Esophagus muscularis mucosa (tissue), 4 donors: ENCODE results near the gene MRPS31. TPM values are rescaled to one million over a fixed set of nuclear protein-coding genes. Genes with fewer than 3 reads are reported as not detected.

ENCODE experiments used
- DNase-seq: peaks from one replicate; pipeline ENCODE4 v3.0.0-alpha.2; 2017; ENCODE audit errors: extremely low spot score
- H3K27ac ChIP-seq, 4 donors: fragments of 200-600 bp; sonication (generic); replicated peaks in 1 of 4; 1 replicate in 3 of 4; 2 replicates in 1 of 4; pipeline ENCODE4 v1.5.1; 2016 to 2019; ENCODE audit warnings: mild to moderate bottlenecking in 1 of 4
- H3K27me3 ChIP-seq, 4 donors: fragments of 200-600 bp; sonication (generic); one replicate each; pipeline versions ENCODE4 v1.5.1 to v1.6.0; 2016 to 2019
- H3K36me3 ChIP-seq, 4 donors: fragments of 200-600 bp; sonication (generic); one replicate each; pipeline ENCODE4 v1.5.1; 2016 to 2019
- H3K4me1 ChIP-seq, 4 donors: fragments of 200-600 bp; sonication (generic); one replicate each; pipeline ENCODE4 v1.5.1; 2016 to 2019
- H3K4me3 ChIP-seq, 4 donors: fragments of 200-600 bp; sonication (generic); 1 replicate in 2 of 4; 2 replicates in 2 of 4; pipeline ENCODE4 v1.5.1; 2016 to 2019; ENCODE audit warnings: mild to moderate bottlenecking in 4 of 4, moderate library complexity in 1 of 4
- H3K9me3 ChIP-seq, 4 donors: fragments of 200-600 bp; sonication (generic); 1 replicate in 3 of 4; 2 replicates in 1 of 4; pipeline ENCODE4 v1.5.1; 2016 to 2019
- CTCF ChIP-seq, 3 experiments: fragments of 200-600 bp in 2 of 3; fragments of 450-650 bp in 1 of 3; sonication (generic) in 2 of 3; IDR thresholded peaks; one replicate each; pipeline ENCODE4 v1.5.1; 2017 to 2019; ENCODE audit warnings: antibody characterized with exemption in 3 of 3, mild to moderate bottlenecking in 2 of 3, moderate library complexity in 1 of 3
- EP300 ChIP-seq: sonication (generic); formaldehyde crosslinking; IDR thresholded peaks from one replicate; pipeline ENCODE4 v1.6.1; 2017; ENCODE audit warnings: antibody characterized with exemption
- POLR2A ChIP-seq: fragments of 450-650 bp; IDR thresholded peaks from one replicate; pipeline ENCODE4 v1.6.1; 2017; ENCODE audit warnings: antibody characterized with exemption, moderate library complexity, mild to moderate bottlenecking, low read depth
- POLR2AphosphoS5 ChIP-seq, 2 donors: sonication (generic); formaldehyde crosslinking; IDR thresholded peaks; one replicate each; pipeline ENCODE4 v1.6.1; 2017; ENCODE audit warnings: antibody characterized with exemption in 2 of 2
- WGBS: methylation state at CpG from one replicate; pipeline ENCODE4 v1.1.5; 2018; 5-methylcytosine and 5-hydroxymethylcytosine counted together
- intact Hi-C: fragments of 100-400 bp; cut with DNase I; formaldehyde crosslinking; loops from one replicate; pipeline ENCODE4 v1.15.1; 2023
- total RNA-seq, 4 donors: library from RNA; depleted of rRNA; stranded (reverse); fragments of >200 nt; gene quantifications; one replicate each; pipeline versions ENCODE4 v1.1.0 to v1.2.1, GENCODE V29; 2016

The MRPS31 gene
- total RNA-seq: 10 to 100 TPM in 3 of 4 donors, 1 to 10 TPM in 1; 9.9 to 14.6 (median 13.8) TPM

GRCh38 chr13:40770934-40771618 is at the start of gene MRPS31:
TSS of gene MRPS31 (minus strand) at chr13:40771190. CDS start at chr13:40771136, 54 bp downstream.
- Histone ChIP-seq H3K4me3 (peak within 1 kb of the TSS; percentile 68 to 81 (median 74)), H3K9me3 (no peaks in the 10 kb centered on the region), H3K27me3 (no peaks in the 10 kb centered on the region), H3K4me1 (peaks cover 0 to 23% (median 17%) of the 10 kb centered on the region in 4 donors), H3K27ac (peak within 1 kb of the TSS; percentile 78 to 89 (median 82)), H3K36me3 (peaks cover 0 to 7% (median 3%) of the 10 kb centered on the region in 4 donors)
- peak; percentile 99 for DNase-seq
- intact Hi-C loops: loop anchor here (10.0 kb wide), 1 partner anchor 294 kb away; the partner anchor contains the start of gene WBP4
- TF ChIP-seq CTCF (IDR thresholded peaks at IDR 0.05) (no peak), POLR2AphosphoS5 (IDR thresholded peaks at IDR 0.05) (peak; percentile 90 to 94), POLR2A (no peak), EP300 (no peak)
- 0% methylated on average over 29 of the region's 52 CpGs for WGBS

- Histone ChIP-seq H3K36me3 (no peaks in the 10 kb centered on the region), H3K9me3 (no peaks in the 10 kb centered on the region), H3K4me3 (no peak overlapping the region), H3K27me3 (no peaks in the 10 kb centered on the region), H3K27ac (no peak overlapping the region), H3K4me1 (no peaks in the 10 kb centered on the region)
- WGBS: 76% methylated on average over 1 of the region's 1 CpG
- DNase-seq: no peak
- intact Hi-C loops: no loop called here
- TF ChIP-seq EP300 (no peak), CTCF (IDR thresholded peaks at IDR 0.05) (no peak), POLR2A (no peak), POLR2AphosphoS5 (IDR thresholded peaks at IDR 0.05) (no peak)
Measured at GRCh38 chr13:40819797-40820315, 48.9 kb upstream of the MRPS31 start.

- 89% methylated on average over 5 of the region's 5 CpGs for WGBS
- H3K9me3 ChIP-seq: no peaks in the 10 kb centered on the region
- intact Hi-C loops: no loop called here
- no peak for DNase-seq
- no peaks in the 10 kb centered on the region for H3K27me3 ChIP-seq
- TF ChIP-seq POLR2A: no peak
- no peak for TF ChIP-seq EP300
- no peak for TF ChIP-seq CTCF (IDR thresholded peaks at IDR 0.05)
- no peak for TF ChIP-seq POLR2AphosphoS5 (IDR thresholded peaks at IDR 0.05)
- no peak overlapping the region for H3K27ac ChIP-seq
- peaks cover 0 to 6% (median 0%) of the 10 kb centered on the region in 4 donors for H3K36me3 ChIP-seq
- H3K4me1 ChIP-seq: no peaks in the 10 kb centered on the region
- H3K4me3 ChIP-seq: no peak overlapping the region
Measured at GRCh38 chr13:40818926-40819325, 47.9 kb upstream of the MRPS31 start.

- 97% methylated on average over 2 of the region's 2 CpGs for WGBS
Measured at GRCh38 chr13:40814803-40815202, 43.8 kb upstream of the MRPS31 start.

More at GRCh38 chr13:40814803-40815202, 43.8 kb upstream of the MRPS31 start:
- Histone ChIP-seq H3K9me3 (no peaks in the 10 kb centered on the region), H3K4me1 (no peaks in the 10 kb centered on the region), H3K27ac (no peak overlapping the region), H3K36me3 (peaks cover 10 to 38% (median 13%) of the 10 kb centered on the region in 4 donors), H3K4me3 (no peak overlapping the region), H3K27me3 (no peaks in the 10 kb centered on the region)
- TF ChIP-seq POLR2AphosphoS5 (IDR thresholded peaks at IDR 0.05): no peak
- TF ChIP-seq EP300: no peak
- no peak for TF ChIP-seq POLR2A
- TF ChIP-seq CTCF (IDR thresholded peaks at IDR 0.05): no peak
- DNase-seq: no peak
- intact Hi-C loops: no loop called here
